ENCODE measurements around the gene RXFP2. TPM values are rescaled to one million over a fixed set of nuclear protein-coding genes. Genes with fewer than 3 reads are reported as not detected.

Gene RXFP2
- not detected for total RNA-seq
- long read RNA-seq, donor 1, result 0 reads
- long read RNA-seq, donor 2, result 0 reads

GRCh38 chr13:31739226-31739625 lies at the start of gene RXFP2:
TSS of gene RXFP2 (plus strand) at chr13:31739526. CDS start at chr13:31739613, 87 bp downstream.
- intact Hi-C loops (cut with DNase I), result no loop called here
- DNase-seq (ENCODE audit: low spot score), result no peak

GRCh38 chr13:31697290-31697689 lies 42.0 kb upstream of the RXFP2 start:
- DNase-seq (ENCODE audit: low spot score), result no peak
- intact Hi-C loops (cut with DNase I), result no loop called here

- intact Hi-C loops (cut with DNase I), result no loop called here
- DNase-seq (ENCODE audit: low spot score), result no peak
Measured at GRCh38 chr13:31699650-31700049, 39.7 kb upstream of the RXFP2 start.

GRCh38 chr13:31703780-31704179 lies 35.5 kb upstream of the RXFP2 start:
- intact Hi-C loops (cut with DNase I), result no loop called here

GRCh38 chr13:31706105-31706504 lies 33.2 kb upstream of the RXFP2 start:
- intact Hi-C loops (cut with DNase I), result no loop called here
- DNase-seq (ENCODE audit: low spot score), result no peak

More at GRCh38 chr13:31703780-31704179, 35.5 kb upstream of the RXFP2 start:
- DNase-seq (ENCODE audit: low spot score), result no peak

GRCh38 chr13:31717583-31717982 lies 21.7 kb upstream of the RXFP2 start:
- intact Hi-C loops (cut with DNase I), result no loop called here
- DNase-seq (ENCODE audit: low spot score), result no peak

- no peak for DNase-seq (ENCODE audit: low spot score)
- intact Hi-C loops (cut with DNase I), result no loop called here
Measured at GRCh38 chr13:31719214-31719613, 20.1 kb upstream of the RXFP2 start.

GRCh38 chr13:31722673-31723072 lies 16.7 kb upstream of the RXFP2 start:
- intact Hi-C loops (cut with DNase I), result no loop called here
- DNase-seq (ENCODE audit: low spot score), result no peak

- no peak for DNase-seq (ENCODE audit: low spot score)
- intact Hi-C loops (cut with DNase I), result no loop called here
Measured at GRCh38 chr13:31725841-31726240, 13.5 kb upstream of the RXFP2 start.

- DNase-seq (ENCODE audit: low spot score), result no peak
- intact Hi-C loops (cut with DNase I), result no loop called here
Measured at GRCh38 chr13:31731921-31732320, 7.4 kb upstream of the RXFP2 start.

- no peak for DNase-seq (ENCODE audit: low spot score)
- intact Hi-C loops (cut with DNase I), result no loop called here
Measured at GRCh38 chr13:31733066-31733465, 6.3 kb upstream of the RXFP2 start.

- intact Hi-C loops (cut with DNase I), result no loop called here
- DNase-seq (ENCODE audit: low spot score), result no peak
Measured at GRCh38 chr13:31733647-31734046, 5.7 kb upstream of the RXFP2 start.

GRCh38 chr13:31742097-31742734 lies 2.9 kb downstream of the RXFP2 start:
- no peak for DNase-seq (ENCODE audit: low spot score)

GRCh38 chr13:31747291-31747690 lies 8.0 kb downstream of the RXFP2 start:
- intact Hi-C loops (cut with DNase I), result no loop called here
- no peak for DNase-seq (ENCODE audit: low spot score)

More at GRCh38 chr13:31742097-31742734, 2.9 kb downstream of the RXFP2 start:
- intact Hi-C loops (cut with DNase I), result no loop called here

- intact Hi-C loops (cut with DNase I), result no loop called here
- DNase-seq (ENCODE audit: low spot score), result no peak
Measured at GRCh38 chr13:31747966-31748365, 8.6 kb downstream of the RXFP2 start.

- intact Hi-C loops (cut with DNase I), result no loop called here
- DNase-seq (ENCODE audit: low spot score), result no peak
Measured at GRCh38 chr13:31749929-31750328, 10.6 kb downstream of the RXFP2 start.

GRCh38 chr13:31755211-31755610 lies 15.9 kb downstream of the RXFP2 start:
- intact Hi-C loops (cut with DNase I), result no loop called here
- DNase-seq (ENCODE audit: low spot score), result no peak

GRCh38 chr13:31755803-31756212 lies 16.5 kb downstream of the RXFP2 start:
- DNase-seq (ENCODE audit: low spot score), result no peak
- intact Hi-C loops (cut with DNase I), result no loop called here

GRCh38 chr13:31756346-31756745 lies 17.0 kb downstream of the RXFP2 start:
- DNase-seq (ENCODE audit: low spot score), result no peak
- intact Hi-C loops (cut with DNase I), result no loop called here

- intact Hi-C loops (cut with DNase I), result no loop called here
- no peak for DNase-seq (ENCODE audit: low spot score)
Measured at GRCh38 chr13:31761951-31762350, 22.6 kb downstream of the RXFP2 start.

- intact Hi-C loops (cut with DNase I), result no loop called here
- DNase-seq (ENCODE audit: low spot score), result no peak
Measured at GRCh38 chr13:31764556-31764955, 25.2 kb downstream of the RXFP2 start.
